HCT116 (cell line): ENCODE results near the gene GPI. TPM values are rescaled to one million over a fixed set of nuclear protein-coding genes. Genes with fewer than 3 reads are reported as not detected.

Source experiments
- ATAC-seq: fragments of 200-7000 bp; cut with Tn5 transposase; 2 replicates; pipeline ENCODE4 v1.9.1; 2020; ENCODE audit warnings: mild to moderate bottlenecking, moderate library complexity
- BruUV-seq: library from RNA; stranded (reverse); fragments of 400-500 nt; replicated peaks from 2 replicates; lab custom pipeline; 2021; lab: Mats Ljungman, UMichigan
- CTCF ChIA-PET: fragments of 300-600 bp; sonication (Branson Sonifier 250); formaldehyde crosslinking; loops from one replicate; lab custom pipeline; 2021; ENCODE audit warnings: antibody characterized with exemption; lab: Charles Lee
- POLR2A ChIA-PET: fragments of 300-600, 350-600 bp; sonication (Branson Sonifier 250); formaldehyde crosslinking; loops from one replicate; lab custom pipeline; 2021; ENCODE audit warnings: antibody characterized with exemption; lab: Charles Lee
- RAD21 ChIA-PET, 2 experiments: fragments of 300-600 bp; sonication (Branson Sonifier 250); formaldehyde crosslinking; loops; one replicate each; lab custom pipeline; 2023; ENCODE audit warnings: low total read pairs in 2 of 2; ENCODE audit not compliant: uncharacterized antibody in 2 of 2, unreplicated experiment in 2 of 2, low non-redundant PET in 1 of 2; lab: Charles Lee
- DNase-seq: peaks from one replicate; pipeline ENCODE4 v3.0.0-alpha.2; 2010; ENCODE audit warnings: low read depth, low spot score
- H2AFZ ChIP-seq: fragments of 200-600 bp; shearing (Covaris generic), sonication (generic); 2 replicates; pipeline ENCODE4 v1.6.1; 2017; ENCODE audit warnings: low read depth, mixed run types, mixed read lengths, antibody characterized with exemption, low read length; ENCODE audit not compliant: poor library complexity, severe bottlenecking
- H3K27ac ChIP-seq: 2 replicates; pipeline ENCODE4 v1.5.1; 2012; ENCODE audit warnings: low read depth, low read length
- H3K27me3 ChIP-seq: fragments of 200-600 bp; sonication (generic); 2 replicates; pipeline ENCODE4 v1.6.1; 2016; ENCODE audit warnings: mixed run types, low read length, mixed read lengths; ENCODE audit not compliant: insufficient read depth
- H3K36me3 ChIP-seq, 2 experiments: fragments of 200-500 bp in 1 of 2; fragments of 200-600 bp in 1 of 2; sonication (Bioruptor generic) in 1 of 2; sonication (generic) in 1 of 2; 2 replicates each; pipeline versions ENCODE4 v1.5.1 to v1.6.1; 2014 to 2016; ENCODE audit warnings: low read length in 2 of 2, inconsistent platforms in 1 of 2, mixed read lengths in 1 of 2, mixed run types in 1 of 2; ENCODE audit not compliant: insufficient read depth in 2 of 2, control insufficient read depth in 1 of 2
- H3K4me1 ChIP-seq, 2 experiments: fragments of 200-600 bp in 1 of 2; sonication (generic) in 1 of 2; 2 replicates each; pipeline versions ENCODE4 v1.5.1 to v1.6.1; 2012 to 2017; ENCODE audit warnings: low read length in 2 of 2, inconsistent platforms in 1 of 2, mild to moderate bottlenecking in 1 of 2, mixed read lengths in 1 of 2, mixed run types in 1 of 2, moderate library complexity in 1 of 2; ENCODE audit not compliant: insufficient read depth in 2 of 2, control insufficient read depth in 1 of 2
- H3K4me2 ChIP-seq: fragments of 200-600 bp; sonication (generic); 2 replicates; pipeline ENCODE4 v1.6.1; 2017; ENCODE audit warnings: mixed run types, low read length, mixed read lengths
- H3K4me3 ChIP-seq, 2 experiments: fragments of 200-600 bp in 1 of 2; sonication (generic) in 1 of 2; replicated peaks in 1 of 2; 2 replicates each; pipeline ENCODE4 v1.5.1; 2011 to 2016; ENCODE audit warnings: low read length in 2 of 2, control low read depth in 1 of 2, low read depth in 1 of 2, mild to moderate bottlenecking in 1 of 2, mixed read lengths in 1 of 2, mixed run types in 1 of 2
- H3K79me2 ChIP-seq: fragments of 200-600 bp; sonication (generic); 2 replicates; pipeline ENCODE4 v1.6.1; 2017; ENCODE audit warnings: mild to moderate bottlenecking, mixed run types, low read length, moderate library complexity, mixed read lengths; ENCODE audit not compliant: insufficient read depth
- H3K9ac ChIP-seq: fragments of 200-600 bp; sonication (generic); 2 replicates; pipeline ENCODE4 v1.6.1; 2016; ENCODE audit warnings: low read length, mixed read lengths
- H3K9me2 ChIP-seq: fragments of 200-600 bp; sonication (generic), shearing (Covaris generic); 2 replicates; pipeline ENCODE4 v1.6.1; 2017; ENCODE audit warnings: mixed run types, mild to moderate bottlenecking, moderate library complexity; ENCODE audit not compliant: insufficient read depth
- H3K9me3 ChIP-seq, 2 experiments: fragments of 200-500 bp in 1 of 2; fragments of 200-600 bp in 1 of 2; sonication (Bioruptor generic) in 1 of 2; sonication (generic) in 1 of 2; 2 replicates each; pipeline ENCODE4 v1.6.1; 2014 to 2017; ENCODE audit warnings: low read length in 2 of 2, mixed read lengths in 2 of 2, inconsistent platforms in 1 of 2, low read depth in 1 of 2, mild to moderate bottlenecking in 1 of 2, mixed run types in 1 of 2, moderate library complexity in 1 of 2; ENCODE audit not compliant: control insufficient read depth in 1 of 2, insufficient read depth in 1 of 2
- H4K20me1 ChIP-seq: fragments of 200-600 bp; sonication (generic), shearing (Covaris generic); 2 replicates; pipeline ENCODE4 v1.6.1; 2017; ENCODE audit warnings: mixed run types, mild to moderate bottlenecking, moderate library complexity; ENCODE audit not compliant: insufficient read depth
- ATF3 ChIP-seq: IDR thresholded peaks from 2 replicates; pipeline ENCODE4 v1.6.1; 2012
- CEBPB ChIP-seq: IDR thresholded peaks from 2 replicates; pipeline ENCODE4 v1.6.1; 2012; ENCODE audit warnings: low read depth
- CTCF ChIP-seq, 3 experiments: fragments of 200-600 bp in 1 of 3; sonication (generic) in 1 of 3; IDR thresholded peaks in 2 of 3; conservative IDR thresholded peaks in 1 of 3; 2 replicates each; pipeline ENCODE4 v1.5.1; 2012 to 2017; ENCODE audit warnings: low read depth in 2 of 3, low read length in 2 of 3, antibody characterized with exemption in 1 of 3, borderline replicate concordance in 1 of 3, control low read depth in 1 of 3, mild to moderate bottlenecking in 1 of 3, mixed read lengths in 1 of 3, mixed run types in 1 of 3, moderate library complexity in 1 of 3; ENCODE audit not compliant: insufficient read depth in 1 of 3
- EGR1 ChIP-seq: IDR thresholded peaks from 2 replicates; pipeline ENCODE4 v1.6.1; 2012; ENCODE audit warnings: low read depth
- JUND ChIP-seq: IDR thresholded peaks from 2 replicates; pipeline ENCODE4 v1.6.1; 2012
- MAX ChIP-seq: IDR thresholded peaks from 2 replicates; pipeline ENCODE4 v1.6.1; 2012
- REST ChIP-seq: IDR thresholded peaks from 2 replicates; pipeline ENCODE4 v1.6.1; 2012; ENCODE audit warnings: low read depth
- SP1 ChIP-seq: IDR thresholded peaks from 2 replicates; pipeline ENCODE4 v1.6.1; 2012; ENCODE audit warnings: low read depth
- TCF7L2 ChIP-seq: IDR thresholded peaks from 2 replicates; pipeline ENCODE4 v1.7.0; 2011; ENCODE audit warnings: borderline replicate concordance, inconsistent platforms; ENCODE audit not compliant: insufficient read depth, insufficient read length; ENCODE audit errors: extremely low read depth
- intact Hi-C: fragments of 100-400 bp; cut with micrococcal nuclease; formaldehyde crosslinking; loops from 2 replicates; pipeline ENCODE4 v1.10.0; 2022
- total RNA-seq: library from RNA; stranded (reverse); gene quantifications from one replicate; pipeline ENCODE4 v1.2.1, GENCODE V29; 2021; ENCODE audit not compliant: unreplicated experiment

Gene GPI
- total RNA-seq, 1 experiment from 2014 or later: 787 TPM

GRCh38 chr19:34393629-34394028 is 28.6 kb downstream of the GPI start (continued):
- TF ChIP-seq CTCF (IDR thresholded peaks at IDR 0.05 in 2 of 3, conservative IDR thresholded peaks at IDR 0.05 in 1 of 3; ENCODE audit: borderline replicate concordance in 1 of 3, insufficient read depth in 1 of 3, low read depth in 2 of 3, low read length in 2 of 3): no peak
- TF ChIP-seq JUND: no peak
- TF ChIP-seq SP1: no peak

- H3K79me2 ChIP-seq: peaks cover 3% of the 10 kb centered on the region; the same call in 1 of the 2 replicates
- ChIA-PET POLR2A (no interaction called here), CTCF (no interaction called here)
Observed at GRCh38 chr19:34397853-34398252, 32.9 kb downstream of the GPI start.

More at GRCh38 chr19:34397853-34398252, 32.9 kb downstream of the GPI start:
- no peak overlapping the region for H3K9ac ChIP-seq
- H3K9me2 ChIP-seq: no peaks in the 10 kb centered on the region
- H2AFZ ChIP-seq: no peak overlapping the region
- no TSS peak for BruUV-seq
- H3K9me3 ChIP-seq: no peaks in the 10 kb centered on the region
- no peak overlapping the region for H3K4me3 ChIP-seq
- H4K20me1 ChIP-seq: no peaks in the 10 kb centered on the region
- DNase-seq (no peak), ATAC-seq (no peak)
- peaks cover 51 to 67% of the 10 kb centered on the region in 2 experiments for H3K36me3 ChIP-seq
- no peaks in the 10 kb centered on the region for H3K4me1 ChIP-seq
- RAD21 ChIA-PET: no interaction called here
- intact Hi-C loops: no loop called here
- no peak overlapping the region for H3K4me2 ChIP-seq
- TF ChIP-seq EGR1: no peak
- no peak for TF ChIP-seq TCF7L2
- TF ChIP-seq MAX: no peak
- TF ChIP-seq CTCF (IDR thresholded peaks at IDR 0.05 in 2 of 3, conservative IDR thresholded peaks at IDR 0.05 in 1 of 3; ENCODE audit: borderline replicate concordance in 1 of 3, insufficient read depth in 1 of 3, low read depth in 2 of 3, low read length in 2 of 3): no peak
- no peak for TF ChIP-seq REST
- no peak for TF ChIP-seq CEBPB
- no peak for TF ChIP-seq ATF3
- H3K27me3 ChIP-seq: no peaks in the 10 kb centered on the region
- H3K27ac ChIP-seq: no peak overlapping the region
